NCI-H1417 (cell line): ENCODE results near the gene DGKZ.
A peak's percentile ranks its signal among the peaks of the same experiment; 100 is the strongest.

ENCODE experiments used
- DNase-seq, 3 experiments: peaks; one replicate each; lab custom pipeline; 2025; lab: John Stamatoyannopoulos, UW

Gene DGKZ

GRCh38 chr11:46381048-46381818 is 34.0 kb downstream of the DGKZ start, which contains the start of gene MDK:
Gene MDK, plus strand, starts transcription at chr11:46381669. Its CDS starts 389 bp downstream, at chr11:46382058.
- DNase-seq = peak; percentile 40 to 75 (median 68)

- peak; percentile 24 to 67 (median 66) for DNase-seq
Observed at GRCh38 chr11:46381819-46382645, 34.8 kb downstream of the DGKZ start.

GRCh38 chr11:46382646-46383403 is 35.6 kb downstream of the DGKZ start:
- DNase-seq = peak in 2 of 3 experiments; percentile 30 to 53

- DNase-seq = peak in 1 of 3 experiments; percentile 33
Observed at GRCh38 chr11:46383404-46383758, 36.1 kb downstream of the DGKZ start.

- no peak for DNase-seq
Observed at GRCh38 chr11:46383974-46384701, 36.9 kb downstream of the DGKZ start.

GRCh38 chr11:46385169-46386004 is 38.1 kb downstream of the DGKZ start:
- no peak for DNase-seq

- no peak for DNase-seq
Observed at GRCh38 chr11:46386005-46386578, 38.8 kb downstream of the DGKZ start.

- DNase-seq = no peak
Observed at GRCh38 chr11:46386674-46387073, 39.4 kb downstream of the DGKZ start.

- no peak for DNase-seq
Observed at GRCh38 chr11:46387456-46387855, 40.2 kb downstream of the DGKZ start.

GRCh38 chr11:46387919-46388618 is 40.8 kb downstream of the DGKZ start:
- DNase-seq = peak in 1 of 3 experiments; percentile 17

GRCh38 chr11:46388619-46389449 is 41.6 kb downstream of the DGKZ start:
- DNase-seq = peak in 1 of 3 experiments; percentile 6

- peak; percentile 67 to 74 (median 74) for DNase-seq
Observed at GRCh38 chr11:46389450-46390330, 42.4 kb downstream of the DGKZ start.

- DNase-seq = peak in 1 of 3 experiments; percentile 13
Observed at GRCh38 chr11:46390331-46391171, 43.3 kb downstream of the DGKZ start.

- peak in 1 of 3 experiments; percentile 53 for DNase-seq
Observed at GRCh38 chr11:46391186-46391577, 43.9 kb downstream of the DGKZ start.

- DNase-seq = peak; percentile 18 to 95 (median 86)
Observed at GRCh38 chr11:46391578-46392420, 44.5 kb downstream of the DGKZ start, which contains the start of gene CHRM4. Gene CHRM4, minus strand, starts transcription at chr11:46391776. Its CDS starts 5,219 bp downstream, at chr11:46386557.
